Measurements from ENCODE around the gene CHI3L1.

DNA sequence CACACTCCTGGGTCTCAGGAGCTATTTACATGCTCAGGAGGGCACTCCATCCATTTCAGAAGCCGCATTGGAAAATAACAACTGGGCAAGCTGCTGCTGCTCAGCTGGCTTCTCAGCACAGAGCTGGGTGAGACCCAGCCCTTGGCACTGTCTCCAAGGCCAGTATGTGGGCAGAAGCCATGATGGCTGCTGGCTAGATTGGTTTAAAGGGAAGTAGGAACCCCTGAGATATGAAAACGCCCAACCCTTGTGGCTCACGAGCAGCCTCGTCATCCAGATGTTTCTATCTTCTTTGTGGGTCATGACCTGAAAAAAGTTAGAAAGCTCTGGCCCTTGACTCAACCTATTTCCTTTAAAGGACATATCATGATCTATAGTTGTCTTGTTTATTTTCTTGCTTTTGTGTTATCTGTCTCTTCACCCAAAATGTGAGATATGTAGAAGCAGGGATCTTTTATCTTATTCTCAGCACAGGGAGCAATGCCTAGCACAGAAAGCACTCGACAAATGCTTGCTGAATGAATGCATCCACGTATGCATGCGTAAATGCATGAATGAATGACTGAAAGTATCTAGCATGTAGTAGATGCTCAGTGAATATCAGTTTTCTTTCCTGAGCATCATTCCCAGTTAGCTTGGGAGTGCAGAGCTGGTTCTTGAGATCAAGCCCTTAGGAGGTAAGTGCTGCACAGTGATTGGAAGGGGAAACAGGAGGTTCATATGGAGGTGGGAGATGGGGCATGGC lies 22.4 kb downstream of the CHI3L1 start:
- TF ChIP-seq, protein P1, sequence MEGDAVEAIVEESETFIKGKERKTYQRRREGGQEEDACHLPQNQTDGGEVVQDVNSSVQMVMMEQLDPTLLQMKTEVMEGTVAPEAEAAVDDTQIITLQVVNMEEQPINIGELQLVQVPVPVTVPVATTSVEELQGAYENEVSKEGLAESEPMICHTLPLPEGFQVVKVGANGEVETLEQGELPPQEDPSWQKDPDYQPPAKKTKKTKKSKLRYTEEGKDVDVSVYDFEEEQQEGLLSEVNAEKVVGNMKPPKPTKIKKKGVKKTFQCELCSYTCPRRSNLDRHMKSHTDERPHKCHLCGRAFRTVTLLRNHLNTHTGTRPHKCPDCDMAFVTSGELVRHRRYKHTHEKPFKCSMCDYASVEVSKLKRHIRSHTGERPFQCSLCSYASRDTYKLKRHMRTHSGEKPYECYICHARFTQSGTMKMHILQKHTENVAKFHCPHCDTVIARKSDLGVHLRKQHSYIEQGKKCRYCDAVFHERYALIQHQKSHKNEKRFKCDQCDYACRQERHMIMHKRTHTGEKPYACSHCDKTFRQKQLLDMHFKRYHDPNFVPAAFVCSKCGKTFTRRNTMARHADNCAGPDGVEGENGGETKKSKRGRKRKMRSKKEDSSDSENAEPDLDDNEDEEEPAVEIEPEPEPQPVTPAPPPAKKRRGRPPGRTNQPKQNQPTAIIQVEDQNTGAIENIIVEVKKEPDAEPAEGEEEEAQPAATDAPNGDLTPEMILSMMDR (conservative IDR thresholded peaks at IDR 0.05; ENCODE audit: low read length): no peak
- TF ChIP-seq EZH2phosphoT487 (IDR thresholded peaks at IDR 0.05; ENCODE audit: borderline replicate concordance, low read depth, low read length): no peak
